ES-I3 (cell line): ENCODE results near the gene CCDC187.

Experiments
- H3K36me3 ChIP-seq: 2 replicates; pipeline ENCODE4 v1.6.1; 2013; ENCODE audit warnings: mild to moderate bottlenecking, low read length, control low read depth, moderate library complexity; ENCODE audit not compliant: insufficient read depth
- H3K4me1 ChIP-seq: 2 replicates; pipeline ENCODE4 v1.6.1; 2013; ENCODE audit warnings: mild to moderate bottlenecking, control low read depth, low read length; ENCODE audit not compliant: insufficient read depth
- H3K9ac ChIP-seq: 2 replicates; pipeline ENCODE4 v1.6.1; 2013; ENCODE audit warnings: low read depth, mild to moderate bottlenecking, low read length, moderate library complexity
- H3K9me3 ChIP-seq: 2 replicates; pipeline ENCODE4 v1.6.1; 2013; ENCODE audit warnings: mild to moderate bottlenecking, low read length, moderate library complexity; ENCODE audit not compliant: control insufficient read depth, insufficient read depth

Gene CCDC187

DNA sequence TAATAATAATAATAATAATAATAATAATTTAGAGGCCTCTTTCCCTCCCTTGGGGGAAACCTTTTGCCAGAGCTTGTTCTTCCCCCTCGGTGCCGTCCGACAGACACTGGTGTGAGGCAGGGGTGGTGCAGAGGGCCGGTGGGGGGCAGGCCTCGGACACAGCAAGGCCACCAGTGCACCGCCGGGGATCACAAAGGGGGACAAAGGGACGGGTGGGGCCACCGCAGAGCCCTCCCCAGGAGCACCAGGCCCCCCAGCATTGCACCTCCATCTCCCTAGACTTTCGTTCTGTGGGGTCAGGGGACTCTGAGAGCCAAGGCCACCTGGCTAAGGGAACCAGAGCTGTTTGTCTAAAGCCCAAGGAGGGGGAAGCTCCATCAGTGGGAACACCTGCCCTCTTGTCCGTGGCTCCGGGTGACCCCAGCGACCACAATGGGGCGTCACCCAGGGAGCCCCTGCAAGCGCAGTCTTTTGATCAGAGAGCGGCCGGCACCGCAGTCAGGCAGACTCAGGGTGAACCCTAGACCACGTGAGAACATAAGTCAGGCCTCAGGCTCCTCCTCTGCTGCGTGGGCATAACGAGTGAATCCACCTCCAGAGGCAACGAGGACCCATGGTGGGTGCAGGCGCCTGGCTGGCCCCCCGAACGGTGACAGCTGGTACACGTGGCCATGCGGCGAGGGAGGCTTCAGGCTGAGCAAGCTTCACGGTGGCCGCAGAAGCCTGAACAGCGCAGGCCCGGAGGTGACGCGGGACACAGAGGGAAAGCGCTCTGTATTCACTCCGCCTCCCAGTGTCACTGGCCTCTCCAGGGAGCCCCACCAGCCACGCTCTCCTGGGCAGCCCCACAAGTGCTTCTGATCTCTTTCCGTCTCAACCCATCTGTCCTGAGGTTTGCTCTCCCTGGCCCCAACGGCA lies 46.3 kb downstream of the CCDC187 start:
- H3K4me1 ChIP-seq = peaks cover 5% of the 10 kb centered on the region; the same call in 1 of the 2 replicates

GRCh38 chr9:136255896-136256890 lies 47.7 kb downstream of the CCDC187 start:
- Histone ChIP-seq H3K9me3 (no peaks in the 10 kb centered on the region), H3K4me1 (peaks cover 5% of the 10 kb centered on the region; the same call in 1 of the 2 replicates), H3K36me3 (no peaks in the 10 kb centered on the region), H3K9ac (no peak overlapping the region)

More for the DNA sequence above, 46.3 kb downstream of the CCDC187 start:
- H3K9me3 ChIP-seq = no peaks in the 10 kb centered on the region
- H3K9ac ChIP-seq = no peak overlapping the region
- no peaks in the 10 kb centered on the region for H3K36me3 ChIP-seq

GRCh38 chr9:136255166-136255538 lies 48.7 kb downstream of the CCDC187 start:
- Histone ChIP-seq H3K9ac (no peak overlapping the region), H3K4me1 (peaks cover 5% of the 10 kb centered on the region; the same call in 1 of the 2 replicates), H3K36me3 (no peaks in the 10 kb centered on the region), H3K9me3 (no peaks in the 10 kb centered on the region)

GRCh38 chr9:136254381-136255165 lies 49.3 kb downstream of the CCDC187 start:
- H3K9me3 ChIP-seq = no peaks in the 10 kb centered on the region
- H3K36me3 ChIP-seq = no peaks in the 10 kb centered on the region
- peaks cover 3% of the 10 kb centered on the region; the same call in 1 of the 2 replicates for H3K4me1 ChIP-seq
- no peak overlapping the region for H3K9ac ChIP-seq

DNA sequence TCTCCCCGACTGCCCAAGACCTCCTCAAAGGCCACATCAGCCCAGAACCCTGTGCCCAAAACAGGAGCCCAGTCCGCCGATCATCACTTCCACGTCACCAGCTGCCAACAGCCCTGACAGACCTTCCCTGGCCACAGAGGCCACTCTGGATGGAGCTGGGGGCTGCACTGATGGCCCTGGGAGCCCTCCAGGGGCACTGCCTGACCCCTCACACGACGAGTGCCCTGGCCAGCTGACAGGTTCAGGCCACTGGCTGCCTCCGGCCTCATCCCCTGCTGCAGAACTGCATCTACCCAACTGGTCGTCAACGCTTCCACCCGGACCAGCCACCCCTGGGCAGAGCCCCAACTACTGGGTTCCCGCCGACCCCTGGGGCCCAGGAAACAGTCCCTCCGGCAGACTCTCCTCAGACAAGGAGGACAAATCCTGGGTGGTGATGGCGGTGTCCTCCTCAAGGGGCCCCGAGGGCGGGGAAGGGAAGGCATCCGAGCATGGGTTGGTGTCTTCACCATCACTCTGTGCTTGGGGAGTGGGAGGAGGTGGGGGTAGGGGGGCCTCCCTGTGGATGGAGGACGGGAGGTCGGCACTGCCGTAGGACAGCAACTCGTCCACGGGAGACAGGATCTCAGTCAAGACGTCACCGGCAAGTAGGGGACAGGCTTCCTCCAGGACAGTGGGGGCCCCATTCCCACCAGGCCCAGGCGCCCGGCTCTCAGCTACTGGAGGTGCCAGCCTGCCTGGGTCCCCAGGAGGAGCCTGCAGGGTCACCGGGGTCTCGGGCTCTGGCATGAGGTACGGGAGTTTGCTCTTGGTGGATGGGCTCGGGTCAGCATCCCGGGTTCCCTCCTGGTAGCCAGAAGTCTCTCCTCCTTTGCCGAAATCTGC lies 50.4 kb downstream of the CCDC187 start:
- H3K36me3 ChIP-seq = no peaks in the 10 kb centered on the region
- H3K4me1 ChIP-seq = no peaks in the 10 kb centered on the region; the same call in 1 of the 2 replicates
- no peaks in the 10 kb centered on the region for H3K9me3 ChIP-seq
- H3K9ac ChIP-seq = no peak overlapping the region

GRCh38 chr9:136252846-136253245 lies 51.0 kb downstream of the CCDC187 start:
- peaks cover 3% of the 10 kb centered on the region; the same call in 1 of the 2 replicates for H3K4me1 ChIP-seq
- H3K9me3 ChIP-seq = no peaks in the 10 kb centered on the region
- no peaks in the 10 kb centered on the region for H3K36me3 ChIP-seq
- no peak overlapping the region for H3K9ac ChIP-seq

DNA sequence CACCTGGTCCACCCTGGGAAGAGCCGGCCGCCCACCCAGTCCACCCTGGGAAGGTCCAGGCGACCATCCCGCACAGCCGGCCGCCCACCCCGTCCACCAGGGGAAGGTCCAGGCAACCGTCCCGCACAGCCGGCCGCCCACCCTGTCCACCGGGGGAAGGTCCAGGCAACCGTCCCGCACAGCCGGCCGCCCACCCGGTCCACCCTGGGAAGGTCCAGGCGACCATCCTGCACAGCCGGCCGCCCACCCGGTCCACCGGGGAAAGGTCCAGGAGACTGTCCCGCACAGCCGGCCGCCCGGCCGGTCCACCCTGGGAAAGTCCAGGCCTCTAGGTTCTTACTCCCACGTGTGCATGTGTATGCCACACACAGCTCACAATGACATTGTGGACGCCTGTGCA lies 51.6 kb downstream of the CCDC187 start:
- Histone ChIP-seq H3K9ac (no peak overlapping the region), H3K9me3 (no peaks in the 10 kb centered on the region), H3K36me3 (no peaks in the 10 kb centered on the region), H3K4me1 (peaks cover 6% of the 10 kb centered on the region; the same call in 1 of the 2 replicates)

GRCh38 chr9:136251264-136252115 lies 52.4 kb downstream of the CCDC187 start:
- H3K36me3 ChIP-seq = no peaks in the 10 kb centered on the region

DNA sequence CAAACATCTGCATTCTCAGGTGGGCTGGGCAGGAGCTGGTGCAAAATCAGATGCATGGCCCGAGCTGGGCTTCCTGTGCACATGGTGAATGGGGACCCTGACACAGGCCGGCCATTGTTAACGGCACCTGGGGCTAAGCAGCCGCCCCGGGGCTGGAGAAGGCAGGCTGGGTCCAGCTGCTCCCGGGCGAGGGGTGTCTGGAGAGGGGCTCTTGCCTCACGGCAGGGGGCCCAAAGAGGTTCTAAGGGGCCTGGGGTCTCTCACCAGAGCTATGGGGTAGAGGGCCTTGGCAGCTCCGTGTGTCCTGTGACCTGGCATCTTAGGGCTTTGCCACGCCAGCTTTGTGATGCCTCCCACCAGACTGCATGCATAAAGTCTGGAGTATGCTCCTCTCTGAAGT lies 53.2 kb downstream of the CCDC187 start:
- H3K4me1 ChIP-seq = peaks cover 6% of the 10 kb centered on the region; the same call in 1 of the 2 replicates
- H3K36me3 ChIP-seq = no peaks in the 10 kb centered on the region
- no peak overlapping the region for H3K9ac ChIP-seq
- H3K9me3 ChIP-seq = no peaks in the 10 kb centered on the region

More at GRCh38 chr9:136251264-136252115, 52.4 kb downstream of the CCDC187 start:
- Histone ChIP-seq H3K9me3 (no peaks in the 10 kb centered on the region), H3K4me1 (peaks cover 6% of the 10 kb centered on the region; the same call in 1 of the 2 replicates), H3K9ac (no peak overlapping the region)

DNA sequence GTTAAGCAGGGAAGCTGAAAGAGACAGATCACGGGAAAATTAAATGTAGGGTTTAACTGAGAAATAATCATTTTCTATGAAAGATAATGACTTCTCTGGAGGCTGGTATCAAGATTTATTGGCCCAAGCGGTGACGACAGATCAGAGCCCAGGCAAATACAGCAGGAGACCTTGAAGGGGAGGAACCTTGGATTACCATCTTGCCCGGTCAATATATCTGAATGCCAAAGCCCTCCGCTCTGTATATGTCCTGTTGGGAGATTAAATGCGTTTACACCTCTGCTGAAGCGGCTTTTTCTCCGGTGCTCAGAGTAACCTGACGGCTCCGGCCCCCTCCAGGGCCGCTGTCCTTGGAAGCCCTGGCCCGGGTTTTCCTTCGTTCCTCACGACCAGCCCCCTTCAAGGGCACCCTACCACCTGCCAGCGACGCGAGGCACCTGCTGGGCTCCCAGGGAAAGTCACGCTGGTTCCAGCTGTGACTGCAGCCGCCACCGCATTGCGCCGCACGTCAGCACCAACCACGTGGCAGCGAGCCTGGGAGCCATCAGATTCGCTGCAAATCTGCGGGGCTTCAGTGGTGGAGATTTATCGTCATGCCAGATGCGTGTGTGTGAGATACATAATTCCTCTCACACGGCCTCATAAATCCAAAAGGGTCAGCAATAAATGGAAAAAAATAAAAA lies 53.9 kb downstream of the CCDC187 start:
- no peak overlapping the region for H3K9ac ChIP-seq
- peaks cover 6% of the 10 kb centered on the region; the same call in 1 of the 2 replicates for H3K4me1 ChIP-seq

DNA sequence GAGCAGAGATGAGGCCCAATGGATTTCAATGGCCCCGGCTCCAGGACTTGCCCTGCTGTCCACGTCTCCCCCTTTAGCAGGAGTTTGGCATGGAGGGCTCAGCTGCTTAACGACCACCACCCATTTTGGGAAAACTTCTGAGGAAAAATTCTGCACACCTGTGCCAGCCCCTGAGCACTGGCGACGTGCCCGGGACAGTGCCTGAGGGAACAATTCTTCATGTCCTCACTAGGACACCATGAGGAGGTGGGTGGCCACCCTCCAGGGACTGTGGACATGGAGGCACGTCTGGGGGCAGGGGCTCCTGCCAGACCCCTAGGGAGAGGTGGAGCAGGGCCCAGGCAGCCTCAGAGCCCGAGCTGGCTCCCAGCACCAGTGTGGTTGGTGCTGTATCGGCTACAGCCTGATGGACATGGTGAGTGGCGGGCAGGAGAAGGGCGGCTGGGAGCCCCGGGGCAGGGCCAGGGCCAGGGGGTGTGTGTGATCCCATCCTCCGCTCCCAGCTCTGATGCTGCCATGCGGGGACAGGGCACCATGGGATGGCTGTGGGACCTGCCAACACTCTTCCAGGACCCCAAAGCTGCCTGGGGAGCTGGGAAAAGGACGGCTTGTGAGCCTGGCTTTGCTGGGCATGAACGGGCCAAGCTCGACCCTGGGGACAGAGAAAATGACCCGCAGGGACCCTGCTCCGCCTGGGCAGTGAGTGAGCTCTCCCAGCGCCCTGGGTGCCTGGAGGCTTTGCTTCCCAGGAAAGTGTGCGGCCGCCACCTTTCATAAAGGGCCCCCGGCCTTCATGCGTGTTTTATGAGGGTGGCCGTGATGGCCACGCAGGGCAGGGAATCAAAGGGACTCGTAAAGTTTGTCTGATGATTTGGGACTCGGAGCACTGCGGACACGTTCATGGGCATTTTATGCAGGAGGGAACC lies 54.7 kb downstream of the CCDC187 start:
- Histone ChIP-seq H3K9ac (no peak overlapping the region), H3K4me1 (peaks cover 11% of the 10 kb centered on the region), H3K36me3 (no peaks in the 10 kb centered on the region), H3K9me3 (no peaks in the 10 kb centered on the region)

More for the DNA sequence above, 53.9 kb downstream of the CCDC187 start:
- Histone ChIP-seq H3K9me3 (no peaks in the 10 kb centered on the region), H3K36me3 (no peaks in the 10 kb centered on the region)
